Endodermal cell (in vitro differentiated cells): ENCODE results near the gene ZBP1. TPM values are rescaled to one million over a fixed set of nuclear protein-coding genes. Genes with fewer than 3 reads are reported as not detected.

Experiments
- DNase-seq: peaks from one replicate; pipeline ENCODE4 v3.0.0-alpha.2; 2017
- H3K27ac ChIP-seq: 2 replicates; pipeline ENCODE4 v1.5.1; 2013; ENCODE audit warnings: mild to moderate bottlenecking, low read depth, low read length, moderate library complexity
- H3K27me3 ChIP-seq: 2 replicates; pipeline ENCODE4 v1.6.1; 2013; ENCODE audit warnings: mild to moderate bottlenecking, low read length, moderate library complexity; ENCODE audit not compliant: insufficient read depth, control insufficient read depth, poor library complexity, severe bottlenecking
- H3K36me3 ChIP-seq: 2 replicates; pipeline ENCODE4 v1.7.0; 2013; ENCODE audit warnings: mild to moderate bottlenecking, low read length, moderate library complexity; ENCODE audit not compliant: control insufficient read depth, insufficient read depth
- H3K4me1 ChIP-seq: one replicate; pipeline ENCODE4 v1.7.0; 2013; ENCODE audit warnings: low read length; ENCODE audit not compliant: control insufficient read depth, insufficient read depth
- H3K4me3 ChIP-seq: 2 replicates; pipeline ENCODE4 v1.5.1; 2013; ENCODE audit warnings: mild to moderate bottlenecking, low read length, moderate library complexity
- H3K9ac ChIP-seq: 2 replicates; pipeline ENCODE4 v1.6.1; 2013; ENCODE audit warnings: mild to moderate bottlenecking, low read length, moderate library complexity; ENCODE audit not compliant: poor library complexity, severe bottlenecking; ENCODE audit errors: extremely low read depth
- H3K9me3 ChIP-seq: 2 replicates; pipeline ENCODE4 v1.6.1; 2013; ENCODE audit warnings: mild to moderate bottlenecking, low read length, moderate library complexity; ENCODE audit not compliant: control insufficient read depth
- H3K27ac Mint-ChIP-seq: 2 replicates; pipeline ENCODE4 v1.8.0; 2020; ENCODE audit warnings: mixed read lengths
- H3K27me3 Mint-ChIP-seq: 2 replicates; pipeline ENCODE4 v1.8.0; 2021; ENCODE audit warnings: mild to moderate bottlenecking, mixed read lengths; ENCODE audit not compliant: insufficient read depth
- H3K36me3 Mint-ChIP-seq: 2 replicates; pipeline ENCODE4 v1.8.0; 2020; ENCODE audit warnings: low read depth, mixed read lengths
- H3K4me1 Mint-ChIP-seq: 2 replicates; pipeline ENCODE4 v1.8.0; 2020; ENCODE audit warnings: mixed read lengths
- H3K4me3 Mint-ChIP-seq: 2 replicates; pipeline ENCODE4 v1.8.0; 2020; ENCODE audit warnings: mild to moderate bottlenecking, moderate library complexity, mixed read lengths
- H3K9me3 Mint-ChIP-seq: 2 replicates; pipeline ENCODE4 v1.8.0; 2020; ENCODE audit warnings: mild to moderate bottlenecking, mixed read lengths
- CTCF ChIP-seq: fragments of 200-600 bp; sonication (generic); conservative IDR thresholded peaks from 2 replicates; pipeline ENCODE4 v1.5.0; 2021; ENCODE audit warnings: antibody characterized with exemption, mild to moderate bottlenecking
- WGBS, 2 experiments: methylation state at CpG; one replicate each; pipeline versions ENCODE4 v1.1.5 to v1.1.7; 2013; ENCODE audit warnings: missing lambda C conversion rate in 2 of 2, mixed read lengths in 1 of 2; ENCODE audit not compliant: insufficient coverage in 1 of 2, insufficient read length in 1 of 2; 5-methylcytosine and 5-hydroxymethylcytosine counted together
- total RNA-seq, 2 donors: library from RNA; stranded (reverse); fragmentation: NEBNext Ultra II Directional in 1 of 2; extraction: Animal tissue kit (Norgen Biotek cat#: 25700) in 1 of 2; gene quantifications; 2 replicates in 1 of 2; 3 replicates in 1 of 2; pipeline ENCODE4 v1.2.1, GENCODE V29; 2021

Gene ZBP1
- total RNA-seq, 2 donors from 2014 or later: not detected

GRCh38 chr20:57573894-57574293, 46.3 kb downstream of the ZBP1 start:
- peak overlapping the region; percentile 26 for H3K27ac ChIP-seq
- H3K4me3 Mint-ChIP-seq: no peak overlapping the region
- no peaks in the 10 kb centered on the region for H3K36me3 ChIP-seq
- no peak overlapping the region for H3K9ac ChIP-seq
- TF ChIP-seq CTCF: peak; percentile 73
- no peak for DNase-seq
- 89 to 94% methylated on average over 3 to 5 of the region's 5 CpGs for WGBS, 2 experiments
- H3K27me3 Mint-ChIP-seq: peaks cover 3% of the 10 kb centered on the region
- no peaks in the 10 kb centered on the region for H3K36me3 Mint-ChIP-seq
- no peaks in the 10 kb centered on the region for H3K9me3 ChIP-seq
- no peaks in the 10 kb centered on the region for H3K9me3 Mint-ChIP-seq
- H3K27me3 ChIP-seq: no peaks in the 10 kb centered on the region
- no peak overlapping the region for H3K27ac Mint-ChIP-seq
- no peaks in the 10 kb centered on the region for H3K4me1 ChIP-seq
- H3K4me3 ChIP-seq: no peak overlapping the region
- peaks cover 3% of the 10 kb centered on the region for H3K4me1 Mint-ChIP-seq

GRCh38 chr20:57573242-57573641, 47.0 kb downstream of the ZBP1 start:
- DNase-seq: peak; percentile 63
- Histone ChIP-seq H3K9me3 (no peaks in the 10 kb centered on the region), H3K27me3 (no peaks in the 10 kb centered on the region), H3K4me3 (no peak overlapping the region), H3K9ac (no peak overlapping the region), H3K4me1 (no peaks in the 10 kb centered on the region), H3K36me3 (no peaks in the 10 kb centered on the region), H3K27ac (peak overlapping the region; percentile 26)
- Mint-ChIP-seq H3K4me3 (no peak overlapping the region), H3K4me1 (peaks cover 3% of the 10 kb centered on the region), H3K9me3 (no peaks in the 10 kb centered on the region), H3K27ac (no peak overlapping the region), H3K36me3 (no peaks in the 10 kb centered on the region), H3K27me3 (peaks cover 3% of the 10 kb centered on the region)
- no peak for TF ChIP-seq CTCF
- WGBS, 2 experiments: 62 to 68% methylated on average over 10 to 12 of the region's 12 CpGs

- Mint-ChIP-seq H3K9me3 (no peaks in the 10 kb centered on the region), H3K27me3 (peaks cover 3% of the 10 kb centered on the region), H3K4me1 (peaks cover 3% of the 10 kb centered on the region), H3K27ac (no peak overlapping the region), H3K4me3 (no peak overlapping the region), H3K36me3 (no peaks in the 10 kb centered on the region)
- H3K4me3 ChIP-seq: no peak overlapping the region
- H3K9ac ChIP-seq: no peak overlapping the region
- no peak for DNase-seq
- H3K9me3 ChIP-seq: no peaks in the 10 kb centered on the region
- no peak for TF ChIP-seq CTCF
- no peaks in the 10 kb centered on the region for H3K4me1 ChIP-seq
- no peaks in the 10 kb centered on the region for H3K27me3 ChIP-seq
- WGBS, 2 experiments: 85 to 89% methylated on average over 2 to 3 of the region's 3 CpGs
- H3K36me3 ChIP-seq: no peaks in the 10 kb centered on the region
- no peak overlapping the region for H3K27ac ChIP-seq
These were observed 48.3 kb downstream of the ZBP1 start for GRCh38 chr20:57571782-57572416.
